BE2C (cell line): ENCODE data around the gene KIF2B.
"Not testable (repeated sequence)": the region's sequence is repeated elsewhere in the genome, so short reads cannot be mapped to it uniquely, and the experiment has no call there.

Experiments
- DNase-seq: peaks from one replicate; pipeline ENCODE4 v3.0.0-alpha.2; 2020
- H3K27me3 ChIP-seq: fragments of 250-450 bp; sonication (Bioruptor Pico); 2 replicates; pipeline ENCODE4 v1.5.1; 2020; ENCODE audit warnings: mild to moderate bottlenecking
- H3K36me3 ChIP-seq: fragments of 250-450 bp; sonication (Bioruptor Pico); 2 replicates; pipeline ENCODE4 v1.5.1; 2020; ENCODE audit warnings: mild to moderate bottlenecking
- H3K4me1 ChIP-seq: fragments of 250-450 bp; sonication (Bioruptor Pico); 2 replicates; pipeline ENCODE4 v1.5.1; 2020
- H3K4me3 ChIP-seq: 2 replicates; pipeline ENCODE4 v1.5.1; 2011; ENCODE audit warnings: low read depth, low read length
- H3K9me3 ChIP-seq: fragments of 250-450 bp; sonication (Bioruptor Pico); 2 replicates; pipeline ENCODE4 v1.5.1; 2020
- TF ChIP-seq, protein P1 (sequence below): IDR thresholded peaks from 2 replicates; pipeline ENCODE4 v1.5.1; 2012; ENCODE audit warnings: mild to moderate bottlenecking, low read depth, low read length

KIF2B gene

DNA sequence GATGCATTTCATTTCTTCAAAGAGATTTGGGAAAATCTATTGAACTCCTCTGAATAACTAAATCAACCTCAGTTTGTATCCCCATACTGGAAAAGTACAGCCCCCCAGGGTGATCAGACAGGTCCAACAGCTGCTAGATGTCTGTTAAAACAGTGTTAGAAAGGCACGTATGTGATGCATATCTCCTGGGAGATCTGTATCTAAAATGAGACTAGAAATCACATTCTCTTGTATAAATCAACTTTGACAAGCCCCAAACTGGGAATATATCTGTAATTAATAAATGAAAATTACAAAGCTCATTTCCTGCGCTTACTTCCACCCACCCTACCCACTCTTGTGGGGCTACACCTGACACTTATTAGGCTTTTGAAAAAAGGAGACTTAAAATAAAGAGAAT is 3.8 kb upstream of the KIF2B start:
- Histone ChIP-seq H3K9me3 (no peaks in the 10 kb centered on the region), H3K4me1 (no peaks in the 10 kb centered on the region), H3K27me3 (no peaks in the 10 kb centered on the region), H3K36me3 (no peaks in the 10 kb centered on the region), H3K4me3 (no peak overlapping the region)
- no peak for DNase-seq
- TF ChIP-seq, protein P1, sequence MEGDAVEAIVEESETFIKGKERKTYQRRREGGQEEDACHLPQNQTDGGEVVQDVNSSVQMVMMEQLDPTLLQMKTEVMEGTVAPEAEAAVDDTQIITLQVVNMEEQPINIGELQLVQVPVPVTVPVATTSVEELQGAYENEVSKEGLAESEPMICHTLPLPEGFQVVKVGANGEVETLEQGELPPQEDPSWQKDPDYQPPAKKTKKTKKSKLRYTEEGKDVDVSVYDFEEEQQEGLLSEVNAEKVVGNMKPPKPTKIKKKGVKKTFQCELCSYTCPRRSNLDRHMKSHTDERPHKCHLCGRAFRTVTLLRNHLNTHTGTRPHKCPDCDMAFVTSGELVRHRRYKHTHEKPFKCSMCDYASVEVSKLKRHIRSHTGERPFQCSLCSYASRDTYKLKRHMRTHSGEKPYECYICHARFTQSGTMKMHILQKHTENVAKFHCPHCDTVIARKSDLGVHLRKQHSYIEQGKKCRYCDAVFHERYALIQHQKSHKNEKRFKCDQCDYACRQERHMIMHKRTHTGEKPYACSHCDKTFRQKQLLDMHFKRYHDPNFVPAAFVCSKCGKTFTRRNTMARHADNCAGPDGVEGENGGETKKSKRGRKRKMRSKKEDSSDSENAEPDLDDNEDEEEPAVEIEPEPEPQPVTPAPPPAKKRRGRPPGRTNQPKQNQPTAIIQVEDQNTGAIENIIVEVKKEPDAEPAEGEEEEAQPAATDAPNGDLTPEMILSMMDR: no peak

DNA sequence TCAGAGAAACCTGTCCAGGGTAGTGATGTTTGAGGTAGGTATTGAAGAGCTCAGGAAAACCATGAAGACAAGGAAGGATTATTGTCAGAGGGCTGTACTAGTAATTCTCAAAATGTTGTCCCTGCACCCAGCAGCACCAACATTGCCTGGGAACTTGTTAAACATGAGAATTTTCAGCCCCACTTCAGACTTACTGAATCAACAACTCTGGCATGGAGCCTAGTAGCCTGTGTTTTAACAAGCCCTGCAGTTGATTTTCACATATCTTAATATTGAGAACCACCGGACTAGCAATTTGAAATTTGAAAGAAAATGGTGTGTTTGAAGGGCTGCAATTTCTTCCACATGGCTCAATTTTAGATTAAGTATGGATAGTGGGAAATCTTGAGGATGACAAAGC is 2.8 kb upstream of the KIF2B start:
- no peaks in the 10 kb centered on the region for H3K9me3 ChIP-seq
- TF ChIP-seq, protein P1: no peak
- no peak overlapping the region for H3K4me3 ChIP-seq
- H3K27me3 ChIP-seq: no peaks in the 10 kb centered on the region
- H3K4me1 ChIP-seq: no peaks in the 10 kb centered on the region
- no peak for DNase-seq
- H3K36me3 ChIP-seq: no peaks in the 10 kb centered on the region

DNA sequence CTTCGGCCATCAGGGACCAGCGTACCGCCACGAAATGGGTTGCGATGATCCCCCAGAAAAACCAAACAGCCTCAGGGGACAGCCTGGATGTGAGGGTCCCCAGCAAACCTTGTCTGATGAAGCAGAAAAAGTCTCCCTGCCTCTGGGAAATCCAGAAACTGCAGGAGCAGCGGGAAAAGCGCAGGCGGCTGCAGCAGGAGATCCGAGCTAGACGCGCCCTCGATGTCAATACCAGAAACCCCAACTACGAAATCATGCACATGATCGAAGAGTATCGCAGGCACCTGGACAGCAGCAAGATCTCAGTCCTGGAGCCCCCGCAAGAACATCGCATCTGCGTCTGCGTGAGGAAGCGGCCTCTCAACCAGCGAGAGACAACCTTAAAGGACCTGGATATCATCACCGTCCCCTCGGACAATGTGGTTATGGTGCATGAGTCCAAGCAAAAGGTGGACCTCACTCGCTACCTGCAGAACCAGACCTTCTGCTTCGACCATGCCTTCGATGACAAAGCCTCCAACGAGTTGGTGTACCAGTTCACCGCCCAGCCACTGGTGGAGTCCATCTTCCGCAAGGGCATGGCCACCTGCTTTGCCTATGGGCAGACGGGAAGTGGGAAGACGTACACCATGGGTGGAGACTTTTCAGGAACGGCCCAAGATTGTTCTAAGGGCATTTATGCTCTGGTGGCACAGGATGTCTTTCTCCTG is 769 bp downstream of the KIF2B start:
- Histone ChIP-seq H3K9me3 (no peaks in the 10 kb centered on the region), H3K36me3 (no peaks in the 10 kb centered on the region), H3K4me3 (no peak overlapping the region), H3K4me1 (peaks cover 3% of the 10 kb centered on the region; the same call in 1 of the 2 replicates), H3K27me3 (no peaks in the 10 kb centered on the region)
- DNase-seq: no peak
- TF ChIP-seq, protein P1: no peak

DNA sequence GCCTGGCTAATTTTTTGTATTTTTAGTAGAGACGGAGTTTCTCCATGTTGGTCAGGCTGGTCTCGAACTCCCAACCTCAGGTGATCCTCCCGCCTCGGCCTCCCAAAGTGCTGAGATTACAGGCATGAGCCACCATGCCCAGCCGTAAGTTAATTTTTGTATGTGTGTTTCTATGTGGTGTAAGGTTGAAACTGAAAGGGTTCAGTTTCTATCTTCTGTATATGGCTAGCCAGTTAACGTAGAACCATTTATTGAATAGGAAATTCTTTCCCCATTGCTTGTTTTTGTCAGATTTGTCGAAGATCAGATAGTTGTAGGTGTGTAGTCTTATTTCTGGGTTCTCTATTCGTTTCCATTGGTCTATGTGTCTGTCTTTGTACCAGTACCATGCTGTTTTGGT is 12.0 kb downstream of the KIF2B start:
- H3K36me3 ChIP-seq, H3K4me3 ChIP-seq, H3K27me3 ChIP-seq, H3K4me1 ChIP-seq, H3K9me3 ChIP-seq, DNase-seq: not testable (repeated sequence)

DNA sequence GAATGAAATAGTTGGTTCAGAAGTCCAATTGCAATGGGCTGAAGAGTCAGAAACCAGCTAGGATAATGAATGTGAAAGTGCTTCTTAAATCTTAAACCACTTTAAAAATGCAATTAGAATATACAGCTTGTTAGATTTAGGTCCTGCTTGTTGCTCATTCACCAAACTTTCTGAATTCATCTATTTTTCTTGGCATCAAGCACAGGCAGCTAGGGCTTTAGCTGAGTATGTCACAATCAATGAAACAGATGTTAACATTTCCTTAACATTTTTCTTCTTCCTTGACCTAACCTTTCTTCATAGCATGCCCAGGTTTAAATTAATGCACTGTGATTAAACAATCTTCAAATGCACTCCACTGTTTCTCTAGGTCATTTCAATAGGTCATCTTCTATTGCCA is 14.4 kb downstream of the KIF2B start:
- no peak for DNase-seq
- TF ChIP-seq, protein P1: no peak

DNA sequence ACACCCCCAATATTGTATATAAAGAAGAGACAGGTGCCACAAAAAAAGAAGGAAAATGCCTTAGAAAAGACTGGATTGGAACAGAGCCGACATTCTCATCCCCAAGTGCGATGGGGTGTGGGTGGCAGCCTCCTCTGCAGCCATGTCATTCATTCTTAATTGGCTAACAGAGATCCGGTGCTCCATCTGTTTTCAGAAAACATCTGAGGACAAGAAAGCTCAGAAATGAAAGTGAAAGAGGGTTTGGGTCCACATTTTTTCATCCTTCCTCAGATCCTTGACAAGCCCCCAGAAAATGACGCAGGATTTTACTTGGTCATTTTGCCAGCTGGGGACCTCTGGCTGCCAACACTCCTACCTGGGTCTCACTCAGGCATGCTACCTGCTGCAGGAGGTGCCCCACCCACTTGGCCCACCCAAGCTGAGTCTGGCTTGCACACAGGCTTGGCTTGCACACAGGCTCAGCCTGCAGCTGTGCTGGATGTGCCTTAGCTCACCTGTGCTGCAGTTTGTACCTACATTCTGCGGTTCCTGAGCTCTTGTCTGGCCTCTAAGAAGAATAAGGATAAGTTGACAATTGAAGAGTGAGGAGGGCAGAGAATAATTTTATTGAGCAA is 21.9 kb downstream of the KIF2B start:
- TF ChIP-seq, protein P1: no peak
- H3K36me3 ChIP-seq: no peaks in the 10 kb centered on the region
- no peak for DNase-seq
- H3K27me3 ChIP-seq: no peaks in the 10 kb centered on the region
- no peaks in the 10 kb centered on the region for H3K9me3 ChIP-seq
- H3K4me3 ChIP-seq: no peak overlapping the region
- no peaks in the 10 kb centered on the region for H3K4me1 ChIP-seq

More for the DNA sequence above, 14.4 kb downstream of the KIF2B start:
- H3K4me1 ChIP-seq: no peaks in the 10 kb centered on the region
- no peak overlapping the region for H3K4me3 ChIP-seq
- no peaks in the 10 kb centered on the region for H3K27me3 ChIP-seq
- no peaks in the 10 kb centered on the region for H3K9me3 ChIP-seq
- no peaks in the 10 kb centered on the region for H3K36me3 ChIP-seq
